ENCODE data around the gene POMT1. TPM values are rescaled to one million over a fixed set of nuclear protein-coding genes. Genes with fewer than 3 reads are reported as not detected.

POMT1 gene
- total RNA-seq, 1 experiment from 2014 or later = 34.1 TPM

DNA sequence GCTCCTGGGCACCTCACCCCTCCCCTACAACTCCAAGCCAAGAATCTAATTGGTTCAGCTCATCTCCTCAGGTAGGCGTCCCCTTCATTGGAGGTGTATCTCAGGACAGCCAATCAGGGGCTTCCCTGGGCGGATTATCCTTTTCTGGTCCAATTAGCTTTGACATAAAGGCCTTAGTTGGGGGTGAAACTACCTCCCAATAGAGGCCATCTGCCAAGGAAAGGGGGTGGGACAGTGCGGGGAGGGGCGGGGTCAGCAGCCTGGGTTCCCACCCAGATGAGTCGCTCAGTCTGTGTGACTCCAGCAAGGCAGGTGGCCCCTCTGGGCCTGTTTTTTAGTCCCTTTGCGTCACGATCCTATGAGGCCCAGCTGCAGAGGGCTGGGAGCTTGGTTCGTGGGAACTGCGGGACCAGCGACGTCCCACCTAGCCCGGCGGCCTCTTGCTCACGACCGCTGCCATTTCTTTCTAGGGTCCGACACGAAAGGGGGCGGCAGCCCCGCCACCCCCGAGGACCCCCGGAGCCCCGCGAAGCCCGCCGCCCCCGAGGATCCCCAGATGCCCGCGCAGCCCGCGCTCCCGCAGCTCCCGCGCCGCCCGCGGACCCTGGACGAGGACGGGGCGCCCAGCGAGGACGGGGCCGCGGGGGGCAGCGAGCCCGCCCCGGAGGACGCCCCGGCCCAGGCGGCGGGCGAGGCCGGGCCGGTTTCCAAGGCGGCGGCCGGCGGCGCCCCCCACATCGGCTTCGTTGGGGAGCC is 51.5 kb downstream of the POMT1 start:
- H3K27me3 Mint-ChIP-seq (ENCODE audit: low read depth) = peaks cover 64% of the 10 kb centered on the region

More for the DNA sequence above, 51.5 kb downstream of the POMT1 start:
- Mint-ChIP-seq H3K27ac (no peak overlapping the region), H3K36me3 (ENCODE audit: insufficient read depth in 1 of 3, low read depth in 3 of 3) (no peaks in the 10 kb centered on the region; a peak in 2 of 7 replicates), H3K4me1 (peaks cover 2 to 3% of the 10 kb centered on the region in 2 experiments), H3K4me3 (peak overlapping the region; percentile 53 to 55; a peak in 3 of 5 replicates), H3K9me3 (peaks cover 12 to 13% of the 10 kb centered on the region in 2 experiments; a peak in 4 of 5 replicates)
- Histone ChIP-seq H3K56ac (ENCODE audit: insufficient read length, low read depth, low read length) (no peak overlapping the region), H2AFZ (ENCODE audit: low read length) (no peak overlapping the region), H4K5ac (ENCODE audit: insufficient read length, low read depth, low read length) (no peak overlapping the region), H4K8ac (replicated peaks; ENCODE audit: insufficient read length, low read depth, low read length) (no peak overlapping the region), H3K23me2 (ENCODE audit: insufficient read length, low read depth, low read length, poor library complexity, severe bottlenecking) (no peaks in the 10 kb centered on the region), H3K18ac (ENCODE audit: insufficient read length, low read depth, low read length) (no peak overlapping the region), H2BK5ac (ENCODE audit: insufficient read length, low read length) (no peak overlapping the region), H2BK120ac (ENCODE audit: low read depth, low read length, poor library complexity, severe bottlenecking) (no peak overlapping the region), H3K4me1 (ENCODE audit: insufficient read depth, low read length) (no peaks in the 10 kb centered on the region; the same call in 1 of the 2 replicates), H3K79me1 (ENCODE audit: insufficient read depth, low read depth, low read length, poor library complexity, severe bottlenecking) (no peaks in the 10 kb centered on the region), H2BK15ac (ENCODE audit: low read depth, low read length) (no peak overlapping the region), H3K27me3 (ENCODE audit: insufficient read depth, low read length) (peaks cover 5% of the 10 kb centered on the region; the same call in 1 of the 2 replicates), H4K20me1 (ENCODE audit: control insufficient read depth, insufficient read depth, insufficient read length) (no peaks in the 10 kb centered on the region), H3K4ac (ENCODE audit: low read depth, low read length) (no peak overlapping the region), H3K9me3 (ENCODE audit: control insufficient read depth, low read depth, low read length) (no peaks in the 10 kb centered on the region), H2BK12ac (ENCODE audit: insufficient read length, low read depth, low read length) (no peak overlapping the region), H3K79me2 (ENCODE audit: insufficient read depth, low read length) (no peaks in the 10 kb centered on the region), H3K27ac (ENCODE audit: insufficient read length, low read depth, low read length) (no peak overlapping the region), H3K14ac (ENCODE audit: insufficient read depth, low read length) (no peak overlapping the region), H2BK20ac (ENCODE audit: low read depth, low read length, poor library complexity, severe bottlenecking) (no peak overlapping the region), H3K23ac (ENCODE audit: insufficient read length, low read depth, low read length) (no peak overlapping the region), H3K9ac (ENCODE audit: extremely low read depth, insufficient read length, low read length) (no peak overlapping the region), H3K4me2 (ENCODE audit: insufficient read depth, insufficient read length, low read length) (peak overlapping the region; percentile 34), H2AK5ac (ENCODE audit: insufficient read length, low read length) (no peak overlapping the region), H4K91ac (ENCODE audit: insufficient read length, low read depth, low read length) (no peak overlapping the region), H3T11ph (ENCODE audit: low read length) (no peak overlapping the region)
- DNase-seq = peak; percentile 76
- TF ChIP-seq, protein P1, sequence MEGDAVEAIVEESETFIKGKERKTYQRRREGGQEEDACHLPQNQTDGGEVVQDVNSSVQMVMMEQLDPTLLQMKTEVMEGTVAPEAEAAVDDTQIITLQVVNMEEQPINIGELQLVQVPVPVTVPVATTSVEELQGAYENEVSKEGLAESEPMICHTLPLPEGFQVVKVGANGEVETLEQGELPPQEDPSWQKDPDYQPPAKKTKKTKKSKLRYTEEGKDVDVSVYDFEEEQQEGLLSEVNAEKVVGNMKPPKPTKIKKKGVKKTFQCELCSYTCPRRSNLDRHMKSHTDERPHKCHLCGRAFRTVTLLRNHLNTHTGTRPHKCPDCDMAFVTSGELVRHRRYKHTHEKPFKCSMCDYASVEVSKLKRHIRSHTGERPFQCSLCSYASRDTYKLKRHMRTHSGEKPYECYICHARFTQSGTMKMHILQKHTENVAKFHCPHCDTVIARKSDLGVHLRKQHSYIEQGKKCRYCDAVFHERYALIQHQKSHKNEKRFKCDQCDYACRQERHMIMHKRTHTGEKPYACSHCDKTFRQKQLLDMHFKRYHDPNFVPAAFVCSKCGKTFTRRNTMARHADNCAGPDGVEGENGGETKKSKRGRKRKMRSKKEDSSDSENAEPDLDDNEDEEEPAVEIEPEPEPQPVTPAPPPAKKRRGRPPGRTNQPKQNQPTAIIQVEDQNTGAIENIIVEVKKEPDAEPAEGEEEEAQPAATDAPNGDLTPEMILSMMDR (conservative IDR thresholded peaks at IDR 0.05) = no peak
- WGBS (ENCODE audit: extremely low coverage, insufficient read length, low lambda C conversion rate) = no CpG with 5 or more reads among the region's 60 CpGs

All from H9 (cell line).